Sigmoid colon (tissue), 4 donors: Measurements from ENCODE around the gene PCAT6.

Source experiments
- EP300 ChIP-seq, 4 donors: sonication (generic); formaldehyde crosslinking; IDR thresholded peaks; one replicate each; pipeline ENCODE4 v1.6.1; 2017; ENCODE audit warnings: antibody characterized with exemption in 4 of 4
- POLR2A ChIP-seq, 2 donors: fragments of 450-650 bp; IDR thresholded peaks; one replicate each; pipeline ENCODE4 v1.6.1; 2016; ENCODE audit warnings: antibody characterized with exemption in 2 of 2, mild to moderate bottlenecking in 2 of 2, moderate library complexity in 2 of 2
- TF ChIP-seq, protein P1 (sequence below), 4 experiments: fragments of 450-650 bp in 3 of 4; fragments of 200-600 bp in 1 of 4; IDR thresholded peaks; one replicate each; pipeline ENCODE4 v1.5.1; 2016 to 2019; ENCODE audit warnings: antibody characterized with exemption in 4 of 4, mild to moderate bottlenecking in 3 of 4, moderate library complexity in 2 of 4

DNA sequence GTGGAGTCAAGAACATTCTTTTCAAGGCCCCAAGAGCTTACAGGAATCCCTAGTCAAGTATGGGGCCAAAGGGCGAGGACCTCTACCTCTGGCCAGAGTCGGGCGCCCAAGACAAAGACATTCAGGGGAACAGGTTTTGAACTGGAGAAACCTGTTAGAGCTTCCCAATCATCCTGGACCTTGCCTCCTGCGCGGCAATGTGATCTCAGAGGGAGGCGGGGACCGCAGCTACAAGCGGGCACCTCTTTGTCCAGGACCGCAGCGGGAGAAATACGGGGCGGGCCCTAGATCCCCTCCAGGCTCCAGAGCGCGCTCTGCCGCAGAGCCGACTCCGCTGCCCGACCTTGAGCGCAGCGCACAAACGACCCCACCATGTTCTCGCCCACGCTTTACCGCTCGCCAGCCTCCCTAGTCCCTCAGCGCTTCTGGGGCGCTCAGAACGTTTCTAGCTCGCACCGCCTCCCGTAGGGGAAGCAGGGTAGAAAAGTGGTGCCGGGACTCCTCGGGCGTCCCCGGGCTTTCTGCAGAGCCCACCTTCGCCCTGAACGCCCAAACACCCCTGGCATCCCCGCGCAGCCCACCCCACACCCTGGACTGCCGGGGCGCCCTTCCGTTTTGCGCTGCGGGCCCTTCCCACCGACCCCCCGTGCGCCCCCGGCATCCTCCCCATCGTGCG is 50.1 kb downstream of the PCAT6 start:
- TF ChIP-seq, protein P1, sequence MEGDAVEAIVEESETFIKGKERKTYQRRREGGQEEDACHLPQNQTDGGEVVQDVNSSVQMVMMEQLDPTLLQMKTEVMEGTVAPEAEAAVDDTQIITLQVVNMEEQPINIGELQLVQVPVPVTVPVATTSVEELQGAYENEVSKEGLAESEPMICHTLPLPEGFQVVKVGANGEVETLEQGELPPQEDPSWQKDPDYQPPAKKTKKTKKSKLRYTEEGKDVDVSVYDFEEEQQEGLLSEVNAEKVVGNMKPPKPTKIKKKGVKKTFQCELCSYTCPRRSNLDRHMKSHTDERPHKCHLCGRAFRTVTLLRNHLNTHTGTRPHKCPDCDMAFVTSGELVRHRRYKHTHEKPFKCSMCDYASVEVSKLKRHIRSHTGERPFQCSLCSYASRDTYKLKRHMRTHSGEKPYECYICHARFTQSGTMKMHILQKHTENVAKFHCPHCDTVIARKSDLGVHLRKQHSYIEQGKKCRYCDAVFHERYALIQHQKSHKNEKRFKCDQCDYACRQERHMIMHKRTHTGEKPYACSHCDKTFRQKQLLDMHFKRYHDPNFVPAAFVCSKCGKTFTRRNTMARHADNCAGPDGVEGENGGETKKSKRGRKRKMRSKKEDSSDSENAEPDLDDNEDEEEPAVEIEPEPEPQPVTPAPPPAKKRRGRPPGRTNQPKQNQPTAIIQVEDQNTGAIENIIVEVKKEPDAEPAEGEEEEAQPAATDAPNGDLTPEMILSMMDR (IDR thresholded peaks at IDR 0.05), result no peak
- no peak for TF ChIP-seq POLR2A (IDR thresholded peaks at IDR 0.05)
- no peak for TF ChIP-seq EP300 (IDR thresholded peaks at IDR 0.05)
